NCI-H774 (cell line): ENCODE data around the gene SH2D1B.
"Not testable (repeated sequence)": the region's sequence is repeated elsewhere in the genome, so short reads cannot be mapped to it uniquely, and the experiment has no call there.

Experiments used
- DNase-seq: peaks from one replicate; lab custom pipeline; 2025; lab: John Stamatoyannopoulos, UW

Gene SH2D1B

GRCh38 chr1:162361349-162361748, 50.6 kb downstream of the SH2D1B start:
- DNase-seq: no peak

- no peak for DNase-seq
Observed at GRCh38 chr1:162360874-162361260, 51.1 kb downstream of the SH2D1B start.

- no peak for DNase-seq
Observed at GRCh38 chr1:162360237-162360873, 51.6 kb downstream of the SH2D1B start.

GRCh38 chr1:162359523-162360236, 52.3 kb downstream of the SH2D1B start:
- DNase-seq: no peak

- DNase-seq: no peak
Observed at GRCh38 chr1:162358928-162359327, 53.0 kb downstream of the SH2D1B start.

- DNase-seq: peak; percentile 3
Observed at GRCh38 chr1:162357681-162358266, 54.2 kb downstream of the SH2D1B start.

GRCh38 chr1:162353702-162354101, 58.2 kb downstream of the SH2D1B start:
- no peak for DNase-seq

GRCh38 chr1:162353078-162353477, 58.9 kb downstream of the SH2D1B start:
- DNase-seq: no peak

- DNase-seq: not testable (repeated sequence)
Observed at GRCh38 chr1:162351874-162352273, 60.1 kb downstream of the SH2D1B start.

GRCh38 chr1:162351246-162351842, 60.6 kb downstream of the SH2D1B start:
- no peak for DNase-seq

- DNase-seq: peak; percentile 17
Observed at GRCh38 chr1:162349635-162350330, 62.2 kb downstream of the SH2D1B start.

- DNase-seq: no peak
Observed at GRCh38 chr1:162347281-162347680, 64.7 kb downstream of the SH2D1B start.
